Mesodermal cell (in vitro differentiated cells): Measurements from ENCODE around the gene PACSIN2.
A peak's percentile ranks its signal among the peaks of the same experiment; 100 is the strongest.
"Not testable (repeated sequence)": the region's sequence is repeated elsewhere in the genome, so short reads cannot be mapped to it uniquely, and the experiment has no call there.

Experiments used
- H3K27ac ChIP-seq: 2 replicates; pipeline ENCODE4 v1.7.0; 2013; ENCODE audit warnings: mild to moderate bottlenecking, low read depth, low read length, moderate library complexity; ENCODE audit not compliant: severe bottlenecking
- H3K36me3 ChIP-seq: 2 replicates; pipeline ENCODE4 v1.7.1; 2013; ENCODE audit warnings: mild to moderate bottlenecking, low read length, moderate library complexity; ENCODE audit not compliant: control insufficient read depth, insufficient read depth
- H3K4me1 ChIP-seq: one replicate; pipeline ENCODE4 v1.7.1; 2013; ENCODE audit warnings: mild to moderate bottlenecking, low read length; ENCODE audit not compliant: insufficient read depth, control insufficient read depth, poor library complexity, severe bottlenecking
- H3K4me3 ChIP-seq: 2 replicates; pipeline ENCODE4 v1.7.0; 2013; ENCODE audit warnings: low read length, control low read depth, mild to moderate bottlenecking; ENCODE audit not compliant: insufficient read depth, poor library complexity, severe bottlenecking; ENCODE audit errors: extremely low read depth
- H3K9me3 ChIP-seq: 2 replicates; pipeline ENCODE4 v1.7.1; 2013; ENCODE audit warnings: mild to moderate bottlenecking, low read length, moderate library complexity; ENCODE audit not compliant: control insufficient read depth
- WGBS, 2 experiments: methylation state at CpG; one replicate each; pipeline ENCODE4 v1.1.5; 2013; ENCODE audit warnings: missing lambda C conversion rate in 2 of 2; ENCODE audit not compliant: insufficient coverage in 2 of 2; 5-methylcytosine and 5-hydroxymethylcytosine counted together

Gene PACSIN2

DNA sequence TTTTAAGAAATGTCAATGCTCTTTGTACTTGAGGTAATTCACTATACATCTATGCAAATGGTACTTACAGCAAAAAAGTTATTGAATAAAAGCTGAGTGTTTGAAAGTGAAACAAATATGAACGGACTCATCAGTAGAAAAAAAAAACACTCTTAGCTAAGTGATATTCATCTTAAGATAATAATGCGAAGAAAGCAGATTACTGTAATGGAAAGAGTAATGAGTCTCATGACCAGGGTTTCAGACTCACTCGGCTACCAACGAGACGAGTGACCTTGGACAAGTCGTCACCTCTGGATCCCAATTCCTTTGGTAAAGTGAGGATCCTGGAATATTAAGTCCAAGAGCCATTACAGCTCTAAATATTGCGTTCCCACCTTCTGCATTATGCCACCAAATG lies 57.0 kb downstream of the PACSIN2 start:
- no peaks in the 10 kb centered on the region for H3K9me3 ChIP-seq
- H3K4me3 ChIP-seq: no peak overlapping the region
- WGBS, 2 experiments: 94 to 100% methylated on average over 4 to 5 of the region's 7 CpGs
- peaks cover 30% of the 10 kb centered on the region for H3K36me3 ChIP-seq
- H3K27ac ChIP-seq: no peak overlapping the region
- H3K4me1 ChIP-seq: peaks cover 40% of the 10 kb centered on the region

DNA sequence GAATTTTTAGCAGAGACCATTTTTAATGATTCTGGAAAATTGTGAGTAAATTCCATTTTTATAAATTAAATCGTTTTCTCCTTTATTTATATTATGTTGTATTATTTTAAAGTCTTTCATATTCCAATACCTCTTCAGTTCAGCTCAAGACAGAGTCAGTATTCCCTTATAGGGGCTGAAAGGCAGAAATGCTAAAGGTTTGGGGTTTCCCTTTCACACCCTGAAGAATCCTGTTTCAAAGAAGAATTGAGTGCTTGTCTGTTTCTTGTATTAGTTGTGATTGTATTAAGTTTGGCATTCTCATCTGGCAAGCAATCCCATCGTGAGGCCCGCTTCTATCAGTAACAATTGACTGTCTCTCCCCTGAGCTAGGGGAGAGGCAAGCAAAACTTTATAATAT lies 57.4 kb downstream of the PACSIN2 start:
- Histone ChIP-seq H3K4me3 (no peak overlapping the region), H3K4me1 (peaks cover 40% of the 10 kb centered on the region), H3K27ac (no peak overlapping the region), H3K9me3 (no peaks in the 10 kb centered on the region), H3K36me3 (peaks cover 28% of the 10 kb centered on the region)
- 100% methylated on average over 1 of the region's 3 CpGs; no CpG with 5 or more reads in 1 of the 2 experiments for WGBS, 2 experiments

DNA sequence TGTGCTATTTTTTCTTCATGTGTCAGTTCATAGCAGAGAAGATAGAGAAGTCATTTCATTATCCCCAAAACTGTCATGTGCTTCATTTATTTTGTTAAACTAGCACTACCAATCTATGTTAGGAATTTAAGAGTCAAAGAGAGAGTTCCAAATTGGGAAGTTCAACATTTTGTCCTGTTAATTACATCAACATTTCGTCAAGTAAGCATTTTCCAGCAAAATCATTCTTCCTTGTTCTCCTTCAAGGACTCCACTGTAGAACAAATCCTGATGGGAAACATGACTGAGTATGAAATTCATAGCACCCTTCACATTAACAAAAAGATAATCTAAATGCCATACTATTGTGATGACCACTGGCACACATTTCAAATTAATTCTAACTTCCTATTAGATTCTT lies 59.1 kb downstream of the PACSIN2 start:
- Histone ChIP-seq H3K9me3 (no peaks in the 10 kb centered on the region), H3K4me1 (peaks cover 27% of the 10 kb centered on the region), H3K36me3 (peaks cover 28% of the 10 kb centered on the region), H3K4me3 (no peak overlapping the region), H3K27ac (no peak overlapping the region)
- 86% methylated on average over 1 of the region's 1 CpG; no CpG with 5 or more reads in 1 of the 2 experiments for WGBS, 2 experiments

DNA sequence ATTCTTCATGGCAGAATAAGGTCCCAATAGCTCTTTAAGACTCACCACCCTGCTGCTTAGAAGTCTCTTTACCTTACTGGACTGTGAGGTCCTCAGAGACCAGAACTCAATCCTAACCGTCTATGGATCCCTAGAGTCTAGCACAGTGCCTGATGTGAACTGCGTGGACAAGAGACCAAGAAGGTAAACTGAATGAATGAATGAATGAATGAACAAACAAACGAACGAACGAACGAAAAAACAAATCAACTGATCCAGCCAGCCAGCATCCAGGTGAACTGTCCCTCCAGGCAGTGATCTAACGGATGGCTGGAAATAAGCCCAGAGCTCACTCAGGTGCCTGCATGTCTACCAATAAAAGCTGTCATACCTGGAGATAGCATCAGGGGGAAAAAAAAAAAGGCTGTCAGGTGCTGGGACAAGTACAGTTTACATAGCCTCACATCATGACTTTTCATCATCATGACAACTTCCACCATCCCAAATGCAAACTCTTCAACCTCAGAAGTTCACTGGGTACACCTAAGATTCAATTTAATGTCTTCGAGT lies 59.8 kb downstream of the PACSIN2 start:
- peaks cover 28% of the 10 kb centered on the region for H3K36me3 ChIP-seq
- 96% methylated on average over 7 of the region's 8 CpGs for WGBS, 2 experiments
- no peak overlapping the region for H3K27ac ChIP-seq
- H3K9me3 ChIP-seq: no peaks in the 10 kb centered on the region
- no peak overlapping the region for H3K4me3 ChIP-seq
- peaks cover 27% of the 10 kb centered on the region for H3K4me1 ChIP-seq

DNA sequence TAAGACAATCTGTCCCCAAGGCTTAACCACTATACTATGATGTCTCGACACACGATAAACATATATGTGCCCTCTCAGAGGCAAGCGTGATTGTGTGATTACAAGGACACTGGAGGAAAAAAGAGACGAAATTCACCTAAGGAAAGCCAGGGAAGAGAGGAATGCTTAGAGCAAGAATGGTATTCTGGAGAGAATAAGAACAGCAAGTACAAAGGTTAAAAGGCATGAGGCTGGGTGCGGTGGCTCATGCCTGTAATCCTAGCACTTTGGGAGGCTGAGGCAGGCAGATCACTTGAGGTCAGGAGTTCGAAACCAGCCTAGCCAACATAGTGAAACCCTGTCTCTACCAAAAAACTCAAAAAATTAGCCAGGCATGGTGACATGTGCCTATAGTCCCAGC lies 61.2 kb downstream of the PACSIN2 start:
- peaks cover 24% of the 10 kb centered on the region for H3K4me1 ChIP-seq
- 94 to 99% methylated on average over 5 to 6 of the region's 6 CpGs for WGBS, 2 experiments
- H3K27ac ChIP-seq, H3K4me3 ChIP-seq, H3K9me3 ChIP-seq: not testable (repeated sequence)
- peaks cover 28% of the 10 kb centered on the region for H3K36me3 ChIP-seq

DNA sequence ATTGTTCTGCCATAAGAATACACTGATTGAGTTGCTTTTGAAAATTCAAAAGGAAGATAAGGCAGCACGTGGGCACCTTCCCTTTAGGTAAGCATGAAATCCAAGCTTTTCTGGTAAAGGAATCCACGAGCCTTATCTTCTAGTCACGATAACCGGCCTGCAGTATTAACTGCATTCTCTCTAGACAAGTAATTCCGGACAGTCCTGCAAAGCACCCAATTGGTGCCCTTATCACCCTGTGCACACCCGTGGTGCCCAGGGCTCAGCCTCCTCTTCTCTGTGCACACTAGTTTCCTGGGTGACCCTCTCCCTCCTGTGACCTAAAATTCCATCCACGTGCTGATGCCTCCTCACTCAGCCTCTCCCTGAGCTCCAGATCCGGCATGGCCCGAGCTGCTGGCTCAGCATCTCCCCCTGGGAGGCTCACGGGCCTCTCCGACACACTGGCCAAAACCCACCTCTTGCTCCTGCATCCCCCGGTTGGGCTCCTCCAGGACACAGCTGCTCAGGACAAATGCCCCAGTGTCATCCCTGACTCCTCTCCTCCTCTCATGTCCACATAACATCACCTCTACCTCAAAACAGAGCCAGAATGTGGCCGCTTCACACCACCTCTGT lies 63.7 kb downstream of the PACSIN2 start:
- WGBS, 2 experiments: 85 to 87% methylated on average over 13 of the region's 13 CpGs
- H3K27ac ChIP-seq: no peak overlapping the region

DNA sequence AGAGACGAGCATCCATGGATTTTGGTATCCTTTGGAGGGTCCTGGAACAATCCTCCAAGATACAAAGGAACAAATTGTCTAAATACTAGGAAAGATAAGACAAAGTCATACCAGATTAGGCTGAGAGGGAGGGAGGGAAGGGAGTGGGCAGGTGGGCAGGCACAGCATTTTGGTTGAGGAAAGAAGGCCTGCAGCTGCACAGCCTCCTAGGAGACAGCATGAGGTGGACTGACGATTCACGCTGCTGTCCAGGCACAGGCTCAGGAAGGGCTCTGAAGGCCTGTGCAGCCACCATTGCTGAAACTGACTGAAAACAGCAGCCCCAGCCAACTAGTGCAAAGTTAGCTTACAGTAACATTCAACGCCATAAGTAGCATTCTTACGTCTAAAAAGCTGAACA lies 64.7 kb downstream of the PACSIN2 start:
- WGBS, 2 experiments: 69 to 77% methylated on average over 2 to 3 of the region's 5 CpGs
- Histone ChIP-seq H3K9me3 (no peaks in the 10 kb centered on the region), H3K4me1 (peaks cover 49% of the 10 kb centered on the region), H3K36me3 (peaks cover 13% of the 10 kb centered on the region), H3K27ac (peak overlapping the region; percentile 2), H3K4me3 (no peak overlapping the region)

More for the DNA sequence above, 63.7 kb downstream of the PACSIN2 start:
- Histone ChIP-seq H3K36me3 (peaks cover 17% of the 10 kb centered on the region), H3K4me1 (peaks cover 40% of the 10 kb centered on the region), H3K4me3 (no peak overlapping the region), H3K9me3 (no peaks in the 10 kb centered on the region)

DNA sequence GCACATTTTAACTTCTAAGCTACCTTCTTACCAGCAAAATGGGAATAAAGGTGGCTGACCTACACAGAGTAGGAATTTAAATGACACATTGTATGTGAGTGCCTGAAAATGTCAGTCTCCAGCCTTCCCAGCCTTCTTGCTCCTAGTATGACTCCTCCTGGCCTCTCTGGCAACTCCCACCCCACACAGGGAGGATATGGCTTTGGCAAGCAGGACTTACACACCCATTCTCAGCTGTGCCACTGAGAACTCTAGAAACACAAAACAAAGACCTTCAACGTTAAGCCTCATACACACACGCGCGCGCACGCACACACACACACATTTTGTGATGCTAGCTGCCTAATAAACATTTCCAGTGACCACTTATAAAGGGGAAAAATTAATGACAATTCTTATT lies 65.8 kb downstream of the PACSIN2 start:
- H3K9me3 ChIP-seq: no peaks in the 10 kb centered on the region
- peaks cover 51% of the 10 kb centered on the region for H3K4me1 ChIP-seq
- peak overlapping the region; percentile 37 for H3K27ac ChIP-seq
- no peak overlapping the region for H3K4me3 ChIP-seq
- no CpG with 5 or more reads among the region's 6 CpGs for WGBS, 2 experiments
- peaks cover 12% of the 10 kb centered on the region for H3K36me3 ChIP-seq

DNA sequence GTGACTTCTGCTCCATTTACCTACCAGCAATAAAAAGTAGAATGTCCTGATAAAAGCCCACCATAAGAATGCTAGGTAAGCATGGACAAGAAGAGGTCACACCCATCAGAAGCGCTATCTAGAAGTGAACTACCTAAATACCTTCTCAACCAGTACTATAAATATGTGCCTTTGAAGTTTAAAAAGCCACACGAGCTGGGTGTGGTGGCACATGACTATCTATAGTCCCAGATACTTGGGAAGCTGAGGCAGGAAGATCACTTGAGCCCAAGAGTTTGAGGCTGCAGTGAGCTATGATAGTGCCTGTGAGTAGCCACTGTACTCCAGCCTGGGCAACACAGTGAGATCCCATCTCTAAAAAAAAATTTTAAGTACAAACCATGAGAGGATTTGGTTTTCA lies 66.7 kb downstream of the PACSIN2 start:
- peaks cover 13% of the 10 kb centered on the region for H3K36me3 ChIP-seq
- H3K4me1 ChIP-seq: peaks cover 51% of the 10 kb centered on the region
- 100% methylated on average over 1 of the region's 2 CpGs; no CpG with 5 or more reads in 1 of the 2 experiments for WGBS, 2 experiments
- H3K4me3 ChIP-seq: no peak overlapping the region
- H3K27ac ChIP-seq: no peak overlapping the region
- H3K9me3 ChIP-seq: no peaks in the 10 kb centered on the region

DNA sequence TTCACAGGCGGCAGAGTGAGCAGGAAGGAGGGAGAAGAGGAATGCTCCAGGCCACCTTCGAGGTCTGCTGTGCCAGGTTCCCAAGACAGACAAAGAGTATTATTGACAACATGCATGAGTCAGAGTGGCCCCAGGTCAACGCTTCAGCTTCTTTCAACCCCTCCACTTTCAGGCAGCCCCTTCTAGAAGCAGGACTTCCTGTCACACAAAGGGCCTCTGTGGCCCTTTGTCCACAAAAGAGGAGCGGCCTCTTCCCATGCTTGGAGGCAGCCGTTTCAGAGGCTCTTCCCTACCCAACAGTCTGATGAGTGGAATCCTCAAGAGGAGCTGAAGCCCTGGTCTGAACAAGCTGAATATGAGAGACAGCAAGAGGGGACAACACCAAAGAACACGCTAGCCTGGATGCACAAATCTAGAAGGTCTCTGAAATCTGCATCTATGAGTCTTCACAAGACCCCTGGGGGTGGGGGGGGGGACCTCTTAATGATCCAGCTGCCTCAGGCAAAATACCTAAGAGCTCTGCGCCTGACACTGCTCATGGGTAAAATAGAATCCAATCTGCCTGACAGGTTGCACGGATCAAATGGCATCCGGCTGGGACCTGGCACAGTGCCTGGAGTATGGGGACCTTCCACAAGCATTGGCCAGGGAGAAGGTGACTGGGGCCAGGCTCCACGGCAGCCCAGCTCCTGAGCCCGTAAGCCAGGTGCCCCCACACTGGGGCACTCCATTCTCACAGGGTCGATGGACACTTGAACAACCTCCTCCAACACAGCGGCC lies 67.5 kb downstream of the PACSIN2 start:
- 76 to 79% methylated on average over 8 to 11 of the region's 13 CpGs for WGBS, 2 experiments
- Histone ChIP-seq H3K4me1 (peaks cover 51% of the 10 kb centered on the region), H3K9me3 (no peaks in the 10 kb centered on the region), H3K4me3 (no peak overlapping the region), H3K36me3 (peaks cover 18% of the 10 kb centered on the region), H3K27ac (peak overlapping the region; percentile 82)
